GM12865 (cell line): Measurements from ENCODE around the gene GNB1.

ENCODE experiments used
- DNase-seq: peaks from one replicate; pipeline ENCODE4 v3.0.0; 2010; ENCODE audit warnings: low read depth
- H3K4me3 ChIP-seq: 2 replicates; pipeline ENCODE4 v1.5.1; 2011; ENCODE audit warnings: mild to moderate bottlenecking, low read depth, low read length, control low read depth
- CTCF ChIP-seq: IDR thresholded peaks from 2 replicates; pipeline ENCODE4 v1.5.1; 2011; ENCODE audit warnings: low read length, control low read depth, low read depth, inconsistent platforms; ENCODE audit not compliant: insufficient read depth; ENCODE audit errors: missing control alignments

The GNB1 gene

GRCh38 chr1:1926886-1927660 is 36.2 kb upstream of the GNB1 start:
- H3K4me3 ChIP-seq: no peak overlapping the region
- TF ChIP-seq CTCF: no peak
- no peak for DNase-seq

GRCh38 chr1:1926346-1926811 is 35.5 kb upstream of the GNB1 start:
- TF ChIP-seq CTCF: no peak
- no peak for DNase-seq
- H3K4me3 ChIP-seq: no peak overlapping the region

GRCh38 chr1:1925437-1926345 is 34.8 kb upstream of the GNB1 start:
- no peak for TF ChIP-seq CTCF
- DNase-seq: no peak
- H3K4me3 ChIP-seq: no peak overlapping the region

DNA sequence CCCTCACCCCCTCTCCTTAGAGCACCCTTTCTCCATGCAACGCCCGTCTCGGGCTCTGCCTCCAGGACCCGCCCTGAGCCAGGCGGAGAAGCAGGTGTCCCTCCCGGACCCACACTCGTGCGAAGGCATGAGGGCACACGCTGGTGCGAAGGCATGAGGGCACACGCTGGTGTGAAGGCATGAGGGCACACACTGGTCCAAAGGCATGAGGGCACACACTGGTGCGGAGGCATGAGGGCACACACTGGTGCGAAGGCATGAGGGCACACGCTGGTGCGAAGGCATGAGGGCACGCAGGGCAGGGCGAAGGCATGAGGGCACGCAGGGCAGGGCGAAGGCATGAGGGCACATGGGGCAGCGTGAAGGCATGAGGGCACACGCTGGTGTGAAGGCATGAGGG is 34.0 kb upstream of the GNB1 start:
- TF ChIP-seq CTCF: no peak
- no peak overlapping the region for H3K4me3 ChIP-seq
- DNase-seq: no peak

- no peak overlapping the region for H3K4me3 ChIP-seq
- no peak for TF ChIP-seq CTCF
- DNase-seq: no peak
Observed at GRCh38 chr1:1924386-1924785, 33.5 kb upstream of the GNB1 start.

DNA sequence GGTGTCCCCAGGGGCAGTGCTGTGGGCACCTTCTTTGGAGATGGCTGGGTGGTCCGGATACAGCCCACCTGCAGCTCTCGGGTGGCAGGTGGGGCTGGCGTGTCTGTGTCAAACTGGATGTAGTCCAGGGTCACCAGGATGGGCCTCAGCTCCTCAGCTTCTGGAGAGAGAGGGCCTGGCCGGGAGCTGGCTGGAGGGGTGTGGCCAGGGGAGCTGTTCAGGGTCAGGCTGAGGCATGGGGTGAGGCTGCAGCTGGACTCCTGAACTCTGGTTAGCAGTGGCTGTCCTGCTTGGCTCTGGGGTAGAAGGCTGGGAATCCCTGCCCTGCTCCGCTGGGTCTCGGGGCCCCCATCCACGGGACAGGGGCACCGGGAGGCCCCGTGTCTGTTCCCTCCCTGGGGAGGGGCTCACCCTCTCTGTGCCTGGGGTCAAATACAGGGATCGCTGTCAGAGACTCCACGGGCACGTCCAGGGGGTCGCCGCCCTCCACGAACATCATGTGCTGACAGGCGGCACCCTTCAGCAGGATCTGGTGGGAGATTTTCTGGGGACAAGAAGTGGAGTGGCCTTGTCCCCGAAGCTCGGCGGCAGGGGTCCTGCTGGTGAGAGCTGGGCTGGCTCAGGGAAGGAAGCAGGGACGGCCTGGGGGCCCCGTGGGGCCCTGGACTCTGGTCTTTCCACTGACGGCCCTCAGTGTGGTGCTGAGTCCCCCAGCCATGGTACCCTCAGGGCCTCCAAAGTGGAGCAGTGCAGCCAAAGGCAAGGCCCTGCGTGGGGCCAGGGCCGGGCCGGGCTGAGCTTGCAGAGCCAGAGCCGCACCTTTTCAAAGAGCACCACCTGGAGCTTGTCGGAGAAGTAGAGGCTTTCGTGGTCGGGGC is 32.3 kb upstream of the GNB1 start:
- no peak for TF ChIP-seq CTCF
- DNase-seq: no peak
- no peak overlapping the region for H3K4me3 ChIP-seq
